Measurements from ENCODE around the gene RSPH1.
A peak's percentile ranks its signal among the peaks of the same experiment; 100 is the strongest.

The RSPH1 gene

DNA sequence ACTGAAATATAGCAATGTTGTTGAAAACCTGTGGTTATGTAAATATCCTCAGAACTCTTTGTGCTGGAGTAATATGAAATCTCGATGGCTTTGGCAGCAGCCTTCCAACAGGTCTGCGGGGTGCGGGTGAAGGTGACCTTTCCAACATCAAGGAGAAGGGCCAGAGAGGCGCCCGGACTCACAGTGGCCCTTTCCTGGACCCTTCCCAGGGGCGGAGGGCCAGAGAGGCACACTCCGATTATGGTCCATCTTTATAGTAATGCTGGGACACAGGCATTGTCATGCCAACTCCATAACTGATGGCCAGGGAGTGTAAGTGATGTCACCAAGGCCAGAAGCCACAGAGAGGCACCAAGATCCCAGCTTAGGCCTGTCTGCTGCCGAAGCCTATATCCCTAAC is 35.7 kb upstream of the RSPH1 start:
- DNase-seq = no peak

DNA sequence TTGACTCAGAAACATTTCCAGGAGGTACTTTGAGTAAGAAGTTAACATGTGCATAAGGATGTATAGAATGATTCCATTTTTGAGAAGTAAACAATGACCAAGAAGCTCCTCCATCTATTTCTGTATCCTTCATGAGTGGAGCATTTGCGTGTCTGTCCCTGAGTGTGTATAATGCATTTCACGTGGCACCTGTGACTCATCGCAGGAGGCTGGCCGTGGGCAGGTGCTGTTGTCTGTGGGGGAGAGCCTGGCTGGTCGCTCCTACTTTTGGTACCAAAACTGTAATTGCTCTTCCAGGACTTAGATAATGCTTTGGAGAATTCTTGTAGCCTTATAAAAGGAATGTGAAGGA is 34.1 kb upstream of the RSPH1 start:
- no peak for DNase-seq

GRCh38 chr21:42527489-42528158 is 31.6 kb upstream of the RSPH1 start:
- no peak for DNase-seq

DNA sequence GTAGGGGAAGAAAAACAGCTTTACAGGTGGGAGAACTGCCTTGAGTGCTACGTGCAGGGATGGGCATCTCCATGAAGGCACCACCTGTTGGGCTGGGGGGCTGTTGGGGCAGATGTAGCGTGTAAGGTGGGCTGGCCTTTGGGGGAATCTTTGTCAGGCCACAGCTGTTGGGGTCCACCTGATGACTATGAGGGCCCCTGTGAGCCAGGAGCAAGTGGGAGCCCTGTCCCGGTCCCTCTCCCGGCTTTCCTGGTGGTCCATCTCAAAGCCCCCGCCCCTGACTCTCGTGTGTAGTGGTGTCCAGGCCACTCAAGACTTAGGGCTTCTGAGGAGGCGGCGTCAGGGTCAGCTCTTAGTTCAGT is 31.1 kb upstream of the RSPH1 start:
- no peak for DNase-seq

- DNase-seq = no peak
Observed at GRCh38 chr21:42526379-42526727, 30.3 kb upstream of the RSPH1 start.

DNA sequence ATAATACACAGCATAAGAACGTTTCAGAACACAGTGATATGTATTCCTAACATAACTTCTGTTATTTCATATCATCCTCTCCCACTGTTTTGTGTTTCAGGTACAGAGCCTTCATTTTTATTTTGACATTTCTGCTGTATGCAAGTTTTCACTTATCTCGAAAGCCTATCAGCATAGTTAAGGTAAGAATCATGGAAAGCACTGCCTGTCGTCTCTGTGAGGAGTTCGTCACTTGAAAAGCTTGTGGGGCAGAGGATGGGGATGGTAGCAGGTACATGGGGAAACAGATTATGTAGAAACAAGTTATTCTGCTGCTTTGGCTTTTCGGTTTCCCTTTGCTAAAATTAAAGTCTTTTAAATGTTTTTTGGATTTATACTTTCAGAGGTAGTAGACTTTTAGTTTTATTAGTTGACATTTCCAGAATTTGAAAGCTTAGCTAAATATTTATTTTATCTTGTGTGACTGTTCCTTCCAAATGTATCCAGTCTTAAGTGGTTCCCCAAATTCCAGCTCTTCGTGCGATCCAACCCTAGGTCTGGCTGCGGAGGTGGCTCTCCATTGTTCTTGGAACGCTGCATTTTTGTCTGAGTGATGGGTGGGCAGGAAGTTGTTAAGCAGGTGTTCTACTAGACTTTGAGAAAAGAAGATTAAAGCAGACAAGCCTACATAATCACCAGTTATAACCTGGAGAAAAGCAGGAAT is 29.8 kb upstream of the RSPH1 start:
- no peak for DNase-seq

GRCh38 chr21:42525029-42525581 is 29.1 kb upstream of the RSPH1 start:
- no peak for DNase-seq

DNA sequence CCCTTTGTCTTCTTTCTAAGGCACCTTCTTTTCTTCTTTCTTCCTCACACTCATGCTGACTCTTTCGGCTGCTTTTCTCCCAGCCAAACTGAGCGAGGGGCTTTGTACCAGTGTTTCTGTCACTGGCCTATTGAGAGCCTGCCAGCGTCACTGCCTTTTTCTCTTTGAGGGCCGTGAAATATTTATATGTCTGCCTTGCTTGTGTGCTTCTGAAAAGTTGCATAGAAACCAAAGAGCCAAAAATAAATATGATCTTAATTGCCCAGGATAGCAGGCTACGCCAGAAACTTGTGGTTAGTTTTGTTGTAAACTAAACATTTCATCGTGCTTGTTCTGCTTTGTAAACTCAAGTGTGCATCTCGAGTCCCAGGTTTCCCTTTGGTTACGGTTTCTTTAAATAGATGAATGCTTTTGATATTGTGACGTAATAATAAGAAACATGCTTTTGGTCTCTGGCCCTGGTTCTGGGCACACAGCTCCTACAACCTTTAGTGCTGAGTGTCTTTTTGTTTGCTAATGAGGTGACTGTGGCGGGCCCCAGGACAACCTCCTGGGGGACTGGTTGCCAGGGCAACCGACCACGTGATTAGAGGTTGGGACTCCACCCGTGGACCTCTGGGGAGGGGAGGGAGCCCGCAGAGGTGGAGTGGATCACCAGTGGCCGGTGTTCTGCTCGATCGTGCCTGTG is 28.5 kb upstream of the RSPH1 start:
- DNase-seq = peak; percentile 28

DNA sequence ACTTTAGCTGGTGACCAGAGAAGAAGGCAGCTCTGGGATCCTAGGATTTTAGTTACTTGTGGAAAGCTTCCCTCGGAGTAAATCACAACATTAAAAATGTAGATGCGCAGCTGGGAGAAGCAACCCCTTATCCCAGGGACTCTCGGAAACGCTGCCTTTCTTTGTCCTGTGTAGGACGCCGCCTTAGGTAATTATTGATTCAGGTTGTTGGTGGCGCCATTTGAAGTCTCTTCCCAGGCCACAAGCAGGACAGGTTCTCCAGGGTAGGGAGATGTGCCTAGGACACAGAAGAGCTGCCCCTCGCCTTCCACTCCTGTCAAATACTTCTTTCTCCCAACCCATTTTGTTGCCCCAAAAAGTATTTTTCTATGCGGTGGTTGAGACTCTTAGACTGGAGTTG is 27.9 kb upstream of the RSPH1 start:
- DNase-seq = no peak

DNA sequence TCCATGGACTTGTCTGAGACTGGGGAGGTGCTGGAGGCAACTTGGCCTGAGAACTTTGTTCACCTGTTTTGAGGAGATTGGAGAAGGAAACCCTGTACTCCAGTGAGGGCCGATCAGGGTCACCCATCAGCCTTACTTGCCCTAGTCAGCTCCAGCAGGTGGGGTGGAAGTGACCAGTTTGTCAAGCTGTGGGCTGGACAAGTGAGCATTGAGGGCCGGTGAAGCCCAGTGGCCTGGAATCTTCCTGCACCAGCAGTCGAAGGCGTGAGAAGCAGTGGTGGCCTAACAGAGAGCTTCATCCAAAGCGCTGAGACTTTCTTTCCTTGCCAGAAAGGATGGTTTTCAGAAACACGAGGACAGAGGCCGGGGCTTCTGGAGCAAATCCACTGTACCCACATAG is 27.2 kb upstream of the RSPH1 start:
- no peak for DNase-seq

- no peak for DNase-seq
Observed at GRCh38 chr21:42522771-42523170, 26.7 kb upstream of the RSPH1 start.

DNA sequence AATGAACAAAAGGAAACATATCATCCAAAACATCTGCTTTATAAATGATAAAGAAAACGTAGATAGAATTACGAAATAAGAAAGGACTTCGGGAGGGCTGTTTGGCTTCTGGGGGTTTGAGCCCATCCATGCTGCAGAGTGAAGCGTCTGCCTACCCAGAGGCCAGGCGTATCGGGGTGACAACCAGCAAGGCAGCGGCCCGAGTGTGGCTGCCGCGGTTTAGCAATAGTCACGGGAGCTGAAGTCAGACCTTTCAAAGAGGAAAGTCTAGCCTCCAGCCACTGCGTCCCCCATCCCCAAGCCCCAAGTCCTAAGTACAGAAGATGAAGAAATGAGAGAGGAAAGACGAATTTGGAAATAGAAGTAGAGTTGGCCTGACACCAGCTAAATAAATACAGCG is 26.2 kb upstream of the RSPH1 start:
- no peak for DNase-seq

GRCh38 chr21:42521805-42522204 is 25.8 kb upstream of the RSPH1 start:
- no peak for DNase-seq

GRCh38 chr21:42521384-42521783 is 25.4 kb upstream of the RSPH1 start:
- no peak for DNase-seq

DNA sequence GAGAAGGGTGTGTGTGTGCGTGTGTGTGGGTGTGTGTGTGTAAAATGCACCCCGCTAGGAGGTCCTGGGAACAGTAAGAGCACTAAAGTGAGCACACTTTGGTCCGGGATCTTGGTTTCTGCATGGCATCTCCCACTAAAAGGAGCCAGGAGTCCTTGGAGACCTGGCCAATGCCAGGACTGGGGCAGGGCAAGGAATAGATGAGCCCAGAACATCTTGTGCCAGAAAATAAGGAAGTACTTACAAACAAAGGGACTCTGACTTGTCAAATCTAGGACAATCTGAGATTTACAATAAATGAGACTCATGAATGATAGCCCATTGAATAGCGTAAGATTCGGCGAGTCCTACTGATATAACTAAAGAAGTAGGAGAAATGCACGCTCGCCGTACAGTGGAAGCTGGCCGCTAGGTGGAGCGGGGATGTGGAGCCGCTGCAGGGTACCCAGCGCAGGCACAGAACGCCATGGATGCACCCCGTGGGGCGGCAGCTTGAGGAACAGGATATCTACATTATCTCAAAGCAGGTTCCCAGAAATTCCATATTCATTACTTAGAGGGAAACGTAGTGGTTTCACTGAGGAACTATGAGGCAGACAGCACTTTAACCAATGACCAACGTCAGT is 24.7 kb upstream of the RSPH1 start:
- no peak for DNase-seq

- no peak for DNase-seq
Observed at GRCh38 chr21:42518626-42519025, 22.6 kb upstream of the RSPH1 start.

DNA sequence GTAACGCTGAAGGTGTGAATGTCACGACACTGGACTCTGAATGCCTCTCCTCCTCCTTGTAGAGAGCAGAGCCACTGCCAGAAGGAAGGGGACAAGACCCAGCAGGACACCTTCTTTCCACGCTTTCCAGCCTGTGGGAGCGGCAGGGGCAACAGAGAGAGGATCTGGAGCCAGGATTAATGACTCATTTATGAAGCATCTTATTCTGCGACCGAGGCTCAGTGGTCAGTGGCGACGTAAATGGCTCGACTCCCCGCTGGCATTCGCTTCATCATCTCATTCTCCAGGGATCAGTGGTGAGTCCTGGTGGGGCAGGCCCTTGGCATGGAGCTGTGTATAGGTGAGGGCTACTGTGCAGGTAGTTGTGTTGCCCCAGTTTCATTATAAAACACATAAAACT is 22.2 kb upstream of the RSPH1 start:
- DNase-seq = peak; percentile 45

DNA sequence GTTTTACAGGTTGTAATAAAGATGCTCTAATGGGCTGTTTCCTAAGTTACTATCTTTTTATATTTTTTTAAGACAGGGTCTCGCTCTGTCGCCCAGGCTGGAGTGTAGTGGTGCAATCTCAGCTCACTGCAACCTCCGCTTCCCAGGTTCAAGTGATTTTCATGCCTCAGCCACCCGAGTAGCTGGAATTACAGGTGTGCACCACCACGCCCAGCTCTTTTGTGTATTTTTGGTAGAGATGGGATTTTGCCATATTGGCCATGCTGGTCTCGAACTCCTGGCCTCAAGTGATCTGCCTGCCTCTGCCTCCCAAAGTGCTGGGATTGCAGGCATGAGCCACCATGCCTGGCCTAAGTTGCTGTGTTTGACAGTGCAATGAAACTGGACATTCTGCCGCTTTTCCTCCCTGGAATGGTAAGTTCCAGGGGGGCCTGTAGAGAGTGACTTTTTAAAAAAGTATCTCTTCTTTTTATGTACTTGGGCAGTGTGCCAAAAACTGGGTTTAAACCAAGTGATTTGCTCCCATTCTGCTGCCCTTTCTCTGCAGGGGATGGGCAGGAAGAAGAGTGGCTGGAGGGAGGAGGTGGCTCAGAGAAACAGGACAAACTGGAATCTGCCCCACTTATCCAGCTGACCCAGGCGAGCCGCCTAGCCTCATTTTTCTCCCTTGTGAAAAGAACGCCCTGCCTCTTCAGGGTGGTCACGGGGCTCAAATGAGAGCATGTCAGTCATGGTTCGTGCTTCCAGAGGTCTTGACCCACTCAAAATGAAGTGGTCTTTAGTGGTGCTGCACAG is 19.9 kb upstream of the RSPH1 start:
- DNase-seq = no peak

DNA sequence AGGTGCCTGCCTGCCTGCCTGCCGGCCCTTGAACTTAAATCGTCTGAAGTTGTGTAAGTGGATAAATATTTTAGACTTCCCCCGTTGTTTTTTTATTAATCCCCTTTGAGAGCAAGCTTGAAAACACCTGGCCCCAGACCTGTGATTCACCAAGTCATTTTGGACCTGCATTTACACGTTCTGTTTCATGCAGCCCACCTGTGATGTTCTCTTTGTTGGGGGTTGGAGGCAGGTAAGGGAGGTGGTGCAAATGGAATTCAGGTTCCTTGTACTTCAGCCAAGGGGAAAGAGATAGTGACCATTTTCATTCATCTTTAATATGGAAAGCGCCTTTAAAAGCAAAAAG is 18.8 kb upstream of the RSPH1 start:
- no peak for DNase-seq

GRCh38 chr21:42513985-42514882 is 18.2 kb upstream of the RSPH1 start:
- no peak for DNase-seq

- DNase-seq = no peak
Observed at GRCh38 chr21:42513151-42513984, 17.3 kb upstream of the RSPH1 start, which contains the start of gene SLC37A1. Gene SLC37A1 (plus strand): TSS chr21:42513852. CDS start chr21:42518455, 4,603 bp downstream.

All from fibroblast of upper back skin (primary cell).